K562 (cell line): ENCODE results near the gene PACSIN2. TPM values are rescaled to one million over a fixed set of nuclear protein-coding genes. Genes with fewer than 3 reads are reported as not detected.
A peak's percentile ranks its signal among the peaks of the same experiment; 100 is the strongest.

Experiments
- ATAC-seq: fragments of 200-7000 bp; cut with Tn5 transposase; 3 replicates; pipeline ENCODE4 v1.9.1; 2020; ENCODE audit warnings: moderate library complexity
- BruUV-seq: library from RNA; stranded (reverse); fragments of 400-500 nt; replicated peaks from 2 replicates; lab custom pipeline; 2021; lab: Mats Ljungman, UMichigan
- CTCF ChIA-PET: fragments of 300-600 bp; formaldehyde crosslinking; extraction: SDS; loops from one replicate; lab custom pipeline; 2021; ENCODE audit warnings: low intra/inter-chr PET ratio; lab: Yijun Ruan, JAX
- POLR2A ChIA-PET: fragments of 300-600, 350-650 bp; sonication (Branson Sonifier 250); formaldehyde crosslinking; extraction: SDS; loops from one replicate; lab custom pipeline; 2021; ENCODE audit warnings: antibody characterized with exemption, inconsistent platforms; lab: Yijun Ruan, JAX
- DNase-seq, 4 experiments: peaks; one replicate each; pipeline versions ENCODE4 v3.0.0 to v3.0.0-alpha.2; 2011 to 2018; ENCODE audit warnings: low spot score in 3 of 4, mixed read lengths in 3 of 4; ENCODE audit errors: extremely low read depth in 1 of 4
- FAIRE-seq: peaks from 2 replicates; lab custom pipeline; 2011; peaks lifted over from hg19 to GRCh38; lab: Jason Lieb, UNC
- H2AFZ ChIP-seq: 2 replicates; pipeline ENCODE4 v1.6.0; 2011; ENCODE audit warnings: low read depth, low read length, control low read depth, inconsistent platforms
- H3K27ac ChIP-seq: fragments of 200-600 bp; 3 replicates; pipeline ENCODE4 v1.8.0; 2011; ENCODE audit warnings: low read depth, mild to moderate bottlenecking, control low read depth, inconsistent platforms, low read length, moderate library complexity, mixed read lengths; ENCODE audit errors: extremely low read depth
- H3K27me3 ChIP-seq, 2 experiments: fragments of 300-600 bp in 1 of 2; 2 replicates in 1 of 2; 3 replicates in 1 of 2; pipeline versions ENCODE4 v1.6.0 to v1.8.0; 2011; ENCODE audit warnings: inconsistent platforms in 2 of 2, low read length in 2 of 2, mild to moderate bottlenecking in 1 of 2, mixed read lengths in 1 of 2, moderate library complexity in 1 of 2; ENCODE audit not compliant: control insufficient read depth in 2 of 2, insufficient read depth in 2 of 2
- H3K36me3 ChIP-seq: fragments of 300-600 bp; 3 replicates; pipeline ENCODE4 v1.8.0; 2011; ENCODE audit warnings: mild to moderate bottlenecking, low read length, inconsistent platforms; ENCODE audit not compliant: control insufficient read depth, insufficient read depth
- H3K4me1 ChIP-seq, 2 experiments: fragments of 200-600 bp in 1 of 2; replicated peaks in 1 of 2; 2 replicates in 1 of 2; 3 replicates in 1 of 2; pipeline versions ENCODE4 v1.5.1 to v1.8.0; 2011; ENCODE audit warnings: inconsistent platforms in 2 of 2, low read length in 2 of 2, mild to moderate bottlenecking in 1 of 2, mixed read lengths in 1 of 2, moderate library complexity in 1 of 2; ENCODE audit not compliant: control insufficient read depth in 2 of 2, insufficient read depth in 2 of 2
- H3K4me2 ChIP-seq: 2 replicates; pipeline ENCODE4 v1.6.1; 2011; ENCODE audit warnings: low read length, control low read depth, inconsistent platforms, mixed read lengths; ENCODE audit not compliant: insufficient read depth
- H3K4me3 ChIP-seq: fragments of 200-600 bp; sonication (generic), shearing (Covaris generic); 2 replicates; pipeline ENCODE4 v1.5.1; 2016; ENCODE audit warnings: control low read depth, inconsistent platforms
- H3K79me2 ChIP-seq: fragments of 200-600 bp; 3 replicates; pipeline ENCODE4 v1.8.0; 2011; ENCODE audit warnings: low read length, inconsistent platforms; ENCODE audit not compliant: control insufficient read depth, insufficient read depth
- H3K9ac ChIP-seq, 2 experiments: 2 replicates each; pipeline versions ENCODE4 v1.6.0 to v1.6.1; 2011; ENCODE audit warnings: low read depth in 2 of 2, low read length in 2 of 2, control low read depth in 1 of 2, inconsistent platforms in 1 of 2, mild to moderate bottlenecking in 1 of 2, mixed read lengths in 1 of 2; ENCODE audit not compliant: insufficient read depth in 1 of 2
- H3K9me1 ChIP-seq: one replicate; pipeline ENCODE4 v1.6.0; 2011; ENCODE audit warnings: inconsistent platforms, mild to moderate bottlenecking, low read length, moderate library complexity; ENCODE audit not compliant: control insufficient read depth, insufficient read depth
- H3K9me3 ChIP-seq: replicated peaks from 2 replicates; pipeline ENCODE4 v1.5.1; 2011; ENCODE audit warnings: low read depth, low read length, inconsistent platforms; ENCODE audit not compliant: control insufficient read depth, insufficient read depth
- H4K20me1 ChIP-seq: replicated peaks from 2 replicates; pipeline ENCODE4 v1.6.1; 2011; ENCODE audit warnings: low read length, inconsistent platforms, mixed read lengths; ENCODE audit not compliant: control insufficient read depth, insufficient read depth
- ATF3 ChIP-seq, 2 experiments: fragments of 450-650 bp in 1 of 2; sonication (generic) in 1 of 2; formaldehyde crosslinking in 1 of 2; IDR thresholded peaks in 1 of 2; conservative IDR thresholded peaks in 1 of 2; 2 replicates each; pipeline versions ENCODE4 v1.6.1 to v1.8.1; 2016 to 2023; ENCODE audit warnings: mild to moderate bottlenecking in 2 of 2, moderate library complexity in 2 of 2, inconsistent platforms in 1 of 2, missing genetic modification reagents in 1 of 2
- MEF2A ChIP-seq: IDR thresholded peaks from 2 replicates; pipeline ENCODE4 v1.6.1; 2011; ENCODE audit warnings: low read depth, mild to moderate bottlenecking, low read length, moderate library complexity; ENCODE audit not compliant: control insufficient read depth
- SMARCE1 ChIP-seq: fragments of 450-650 bp; IDR thresholded peaks from 2 replicates; pipeline ENCODE4 v1.7.1; 2016; ENCODE audit warnings: mild to moderate bottlenecking
- ZNF232 ChIP-seq: sonication (generic); formaldehyde crosslinking; IDR thresholded peaks from 2 replicates; pipeline ENCODE4 v1.8.0; 2022; ENCODE audit warnings: mild to moderate bottlenecking, missing genetic modification reagents
- WGBS: fragments of 100-300 bp; shearing (Covaris generic); methylation state at CpG from one replicate; pipeline ENCODE4 v1.1.6; 2016; ENCODE audit warnings: low coverage, mixed read lengths; ENCODE audit not compliant: insufficient coverage; ENCODE audit errors: missing lambda C conversion rate; 5-methylcytosine and 5-hydroxymethylcytosine counted together
- in situ Hi-C: fragments of 300-500 bp; cut with MboI; formaldehyde crosslinking; loops from 4 replicates; pipeline ENCODE4 v1.15.0; 2018; ENCODE audit warnings: inconsistent platforms, mixed read lengths
- intact Hi-C: fragments of 100-400 bp; cut with micrococcal nuclease; formaldehyde crosslinking; loops from 2 replicates; pipeline ENCODE4 v1.14.2; 2022
- polyA plus RNA-seq, 8 experiments: library from polyadenylated mRNA; depleted of rRNA in 4 of 8; stranded (reverse) in 5 of 8; unstranded in 3 of 8; fragments of >200 nt; fragmentation: Nextera tagmentation in 2 of 8; fragmentation: Illumina TruSeq in 1 of 8; extraction: Ambion mirVana in 2 of 8; extraction: Trizol in 1 of 8; gene quantifications; 2 replicates each; pipeline versions ENCODE4 v1.2.1 to v1.2.3, GENCODE V29; 2011 to 2014; ENCODE audit warnings: inconsistent platforms in 1 of 8, missing spikeins in 1 of 8
- total RNA-seq, 7 experiments: library from RNA; depleted of rRNA in 6 of 7; stranded (reverse); fragments of >200 nt in 6 of 7; fragmentation: Illumina TruSeq in 2 of 7; extraction: Trizol in 2 of 7; gene quantifications; 2 replicates each; pipeline versions ENCODE4 v1.2.1 to v1.2.3, GENCODE V29; 2011 to 2021; ENCODE audit warnings: low replicate concordance in 1 of 7

Gene PACSIN2
- total and polyA plus RNA-seq, 9 of the 15 experiments (the other 6 are each of a cell fraction or from before 2014, with no cell fraction given), result 0.45 to 45.1 (median 23.9) TPM

GRCh38 chr22:42863349-42863961 lies 151.5 kb downstream of the PACSIN2 start:
- 0 out of 2 replicates have a peak, but pooled peaks have one; percentile 32 for TF ChIP-seq SMARCE1
- no peak for TF ChIP-seq MEF2A
- peak; percentile 45 for TF ChIP-seq ATF3 (IDR thresholded peaks at IDR 0.05)
- TF ChIP-seq ATF3 (CRISPR knock-in tag; conservative IDR thresholded peaks at IDR 0.05), result no peak
- no peak for TF ChIP-seq ZNF232
- H3K79me2 ChIP-seq, result no peaks in the 10 kb centered on the region
- H3K4me1 ChIP-seq, result no peaks in the 10 kb centered on the region
- no peak overlapping the region for H3K4me2 ChIP-seq
- peaks cover 3% of the 10 kb centered on the region for H3K9me1 ChIP-seq
- H3K27ac ChIP-seq, result no peak overlapping the region
- WGBS, result 7% methylated on average over 3 of the region's 4 CpGs
- H3K4me3 ChIP-seq, result no peak overlapping the region
- ChIA-PET CTCF (no interaction called here), POLR2A (no interaction called here)
- no peaks in the 10 kb centered on the region for H4K20me1 ChIP-seq
- ATAC-seq, result no peak
- intact Hi-C loops (no loop called here), in situ Hi-C loops (no loop called here)
- H3K9ac ChIP-seq, result no peak overlapping the region
- H3K27me3 ChIP-seq, result no peaks in the 10 kb centered on the region
- H2AFZ ChIP-seq, result no peak overlapping the region
- no peak for FAIRE-seq
- H3K36me3 ChIP-seq, result no peaks in the 10 kb centered on the region
- no peak for DNase-seq
- no TSS peak for BruUV-seq
- H3K9me3 ChIP-seq, result no peaks in the 10 kb centered on the region
